Measurements from ENCODE around the gene MRPL10.

GRCh38 chr17:47806026-47806912, 25.1 kb downstream of the MRPL10 start:
- TF ChIP-seq POLR2A (IDR thresholded peaks at IDR 0.05), result no peak
- TF ChIP-seq EP300 (IDR thresholded peaks at IDR 0.05), result no peak
